NB4 (cell line): ENCODE results near the gene OBP2B.

Experiments
- DNase-seq: peaks from one replicate; pipeline ENCODE4 v3.0.0; 2010; ENCODE audit warnings: low read depth
- H3K4me3 ChIP-seq: one replicate; pipeline ENCODE4 v1.5.1; 2011; ENCODE audit warnings: mild to moderate bottlenecking, low read depth, low read length, moderate library complexity
- MYC ChIP-seq: IDR thresholded peaks from 2 replicates; pipeline ENCODE4 v1.6.1; 2011; ENCODE audit warnings: low read depth, low read length
- POLR2A ChIP-seq: IDR thresholded peaks from 2 replicates; pipeline ENCODE4 v1.6.1; 2011; ENCODE audit warnings: mild to moderate bottlenecking; ENCODE audit not compliant: insufficient read length; ENCODE audit errors: extremely low read depth
- TF ChIP-seq, protein P1 (sequence below): IDR thresholded peaks from one replicate; pipeline ENCODE4 v1.5.1; 2012; ENCODE audit warnings: low read depth, low read length
- TF ChIP-seq, protein P2 (sequence below): IDR thresholded peaks from 2 replicates; pipeline ENCODE4 v1.6.1; 2011; ENCODE audit warnings: low read depth, low read length

OBP2B gene

DNA sequence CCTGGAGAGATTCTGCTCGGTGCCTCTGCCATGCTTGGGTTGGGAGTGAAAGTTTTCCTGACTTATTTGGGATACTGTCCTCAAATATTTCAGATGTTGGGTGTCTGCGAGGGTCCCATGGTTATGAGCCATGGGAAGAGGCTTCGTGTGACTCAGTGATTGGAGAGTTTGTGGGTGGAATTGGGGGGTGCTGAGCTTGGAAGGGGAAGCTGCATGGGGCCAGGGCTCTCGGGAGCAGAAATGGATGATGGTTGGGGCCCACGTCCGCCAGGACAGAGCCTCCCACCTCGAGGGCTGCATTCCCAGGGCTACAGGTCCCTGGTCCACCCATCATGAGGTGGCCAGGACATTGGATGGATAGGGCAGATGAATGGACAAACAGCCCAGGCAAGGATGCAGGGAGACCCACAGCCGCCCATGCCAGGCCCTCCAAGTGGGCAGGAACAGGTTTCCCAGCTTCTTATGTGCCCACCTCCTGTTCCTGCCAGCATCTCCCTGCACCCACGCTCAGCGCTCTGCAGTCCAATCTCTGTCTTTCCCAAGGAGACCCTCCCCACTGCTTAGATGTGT lies 5.5 kb downstream of the OBP2B start:
- H3K4me3 ChIP-seq: no peak overlapping the region
- no peak for DNase-seq
- TF ChIP-seq POLR2A (no peak), MYC (no peak)
- TF ChIP-seq, protein P1, sequence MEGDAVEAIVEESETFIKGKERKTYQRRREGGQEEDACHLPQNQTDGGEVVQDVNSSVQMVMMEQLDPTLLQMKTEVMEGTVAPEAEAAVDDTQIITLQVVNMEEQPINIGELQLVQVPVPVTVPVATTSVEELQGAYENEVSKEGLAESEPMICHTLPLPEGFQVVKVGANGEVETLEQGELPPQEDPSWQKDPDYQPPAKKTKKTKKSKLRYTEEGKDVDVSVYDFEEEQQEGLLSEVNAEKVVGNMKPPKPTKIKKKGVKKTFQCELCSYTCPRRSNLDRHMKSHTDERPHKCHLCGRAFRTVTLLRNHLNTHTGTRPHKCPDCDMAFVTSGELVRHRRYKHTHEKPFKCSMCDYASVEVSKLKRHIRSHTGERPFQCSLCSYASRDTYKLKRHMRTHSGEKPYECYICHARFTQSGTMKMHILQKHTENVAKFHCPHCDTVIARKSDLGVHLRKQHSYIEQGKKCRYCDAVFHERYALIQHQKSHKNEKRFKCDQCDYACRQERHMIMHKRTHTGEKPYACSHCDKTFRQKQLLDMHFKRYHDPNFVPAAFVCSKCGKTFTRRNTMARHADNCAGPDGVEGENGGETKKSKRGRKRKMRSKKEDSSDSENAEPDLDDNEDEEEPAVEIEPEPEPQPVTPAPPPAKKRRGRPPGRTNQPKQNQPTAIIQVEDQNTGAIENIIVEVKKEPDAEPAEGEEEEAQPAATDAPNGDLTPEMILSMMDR: no peak
- TF ChIP-seq, protein P2, sequence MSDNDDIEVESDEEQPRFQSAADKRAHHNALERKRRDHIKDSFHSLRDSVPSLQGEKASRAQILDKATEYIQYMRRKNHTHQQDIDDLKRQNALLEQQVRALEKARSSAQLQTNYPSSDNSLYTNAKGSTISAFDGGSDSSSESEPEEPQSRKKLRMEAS: no peak

DNA sequence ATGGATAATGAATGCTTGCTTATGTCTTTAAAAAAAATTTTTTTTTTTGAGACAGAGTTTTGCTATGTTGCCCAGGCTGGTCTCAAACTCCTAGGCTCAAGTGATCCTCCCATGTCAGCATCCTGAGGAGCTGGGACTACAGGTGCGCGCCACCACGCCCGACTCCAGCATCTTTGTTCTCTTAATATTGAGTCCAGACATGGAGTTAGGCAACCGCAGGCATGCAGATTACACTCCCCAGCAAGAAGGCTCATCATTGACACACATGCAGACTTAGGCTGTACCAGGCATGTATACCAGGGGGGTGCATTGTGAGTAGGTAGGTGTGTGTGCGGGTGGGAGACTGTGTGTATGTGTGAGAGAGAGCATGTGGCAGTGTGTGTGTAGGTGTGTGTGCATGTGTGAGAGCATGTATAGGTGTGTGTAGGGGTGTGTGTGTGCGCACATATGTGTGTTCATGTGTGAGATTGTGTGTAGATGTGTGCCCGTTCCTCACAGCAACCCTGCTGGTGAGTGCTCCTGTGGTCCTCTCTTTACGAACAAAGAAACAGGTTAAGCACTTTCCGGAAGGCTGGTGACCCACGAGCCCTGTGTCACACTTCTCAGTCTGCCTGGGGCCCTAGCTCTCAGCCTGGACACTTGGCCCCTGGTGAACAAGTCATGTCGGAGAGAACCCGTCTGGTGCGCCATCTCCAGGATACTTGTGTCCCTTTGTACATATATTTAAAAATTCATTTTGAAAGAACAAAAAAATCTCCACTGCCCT lies 6.2 kb downstream of the OBP2B start:
- DNase-seq: no peak
- H3K4me3 ChIP-seq: no peak overlapping the region
- no peak for TF ChIP-seq MYC
- no peak for TF ChIP-seq POLR2A
- TF ChIP-seq, protein P2: no peak
- TF ChIP-seq, protein P1: no peak

DNA sequence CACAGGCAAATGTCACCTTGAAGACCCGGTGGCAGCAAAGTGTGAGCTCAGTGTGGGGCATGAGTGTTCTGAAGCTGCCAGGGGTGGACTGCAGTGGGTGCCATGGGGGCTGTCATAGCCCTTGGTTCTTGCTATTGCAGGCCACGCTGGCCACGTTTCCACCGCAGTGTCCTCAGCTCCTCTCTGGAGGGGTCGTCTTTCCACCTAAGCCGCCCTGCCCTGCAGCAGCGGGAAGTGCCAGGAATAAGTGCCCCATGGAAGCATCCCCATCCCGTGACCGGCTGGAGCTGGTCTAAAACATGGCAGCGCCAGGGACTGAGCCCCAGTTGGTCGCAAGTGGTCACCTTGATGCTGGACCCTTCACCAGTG lies 6.9 kb downstream of the OBP2B start:
- TF ChIP-seq POLR2A (no peak), MYC (no peak)
- TF ChIP-seq, protein P1: no peak
- TF ChIP-seq, protein P2: no peak

DNA sequence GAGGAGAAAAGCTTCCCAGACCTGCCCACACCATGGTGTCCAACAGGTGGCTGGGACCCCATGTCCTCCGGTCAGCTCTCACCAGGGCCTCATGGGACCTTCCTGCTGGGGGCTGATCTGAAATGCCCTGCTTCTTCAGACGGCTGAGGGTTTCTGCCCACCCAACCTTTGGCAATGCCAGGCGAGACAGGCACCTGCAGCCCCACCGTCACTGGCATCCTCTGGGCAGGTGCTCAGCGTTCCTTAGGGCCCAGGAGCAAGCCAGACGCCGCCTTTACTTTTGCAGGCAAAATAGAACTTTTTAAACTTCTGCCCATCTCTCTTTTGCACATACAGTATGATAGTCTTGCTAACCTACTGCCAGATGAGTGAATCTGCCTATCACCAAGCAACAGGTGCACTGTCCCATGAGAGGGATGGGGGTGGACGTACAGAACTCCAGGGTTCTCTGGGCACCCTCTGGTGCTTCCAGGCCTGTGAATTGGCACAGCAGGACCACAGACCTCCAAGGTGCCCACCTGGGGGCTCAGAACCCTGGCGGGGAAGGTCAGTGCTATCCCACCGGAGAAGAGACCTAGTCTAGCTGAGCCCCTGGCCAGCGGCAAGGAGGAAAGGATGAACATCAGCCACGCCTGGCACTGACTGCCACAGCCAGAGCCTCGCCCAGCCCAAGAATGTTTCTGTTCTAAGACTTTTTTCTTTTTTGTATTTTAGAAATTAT lies 7.5 kb downstream of the OBP2B start:
- no peak overlapping the region for H3K4me3 ChIP-seq
- no peak for DNase-seq
- TF ChIP-seq POLR2A: no peak
- no peak for TF ChIP-seq MYC
- TF ChIP-seq, protein P1: no peak
- TF ChIP-seq, protein P2: no peak

More for the DNA sequence above, 6.9 kb downstream of the OBP2B start:
- DNase-seq: no peak
- H3K4me3 ChIP-seq: no peak overlapping the region

DNA sequence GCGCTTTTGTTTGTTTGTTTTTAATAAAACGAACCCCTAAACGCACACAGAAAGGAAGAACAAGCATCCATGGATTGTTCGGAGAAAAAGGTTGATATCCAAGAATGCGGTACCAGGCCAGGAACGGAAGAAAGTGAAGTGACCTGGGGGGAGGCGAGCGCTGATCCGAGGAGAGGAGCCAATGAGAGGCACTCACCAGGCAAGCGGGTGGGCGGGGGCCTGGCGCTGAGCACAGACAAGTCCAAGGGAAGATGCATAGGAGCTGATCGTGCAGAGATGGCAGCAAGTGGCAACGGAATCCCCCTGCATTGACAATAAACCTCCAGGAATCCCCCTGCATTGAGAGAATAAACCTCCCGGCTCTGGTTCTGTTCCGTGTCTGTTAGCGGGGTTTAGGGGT lies 8.4 kb downstream of the OBP2B start:
- no peak overlapping the region for H3K4me3 ChIP-seq
- TF ChIP-seq MYC: no peak
- TF ChIP-seq, protein P1: no peak
- no peak for TF ChIP-seq POLR2A
- TF ChIP-seq, protein P2: no peak
- no peak for DNase-seq
